GM13976 (cell line): ENCODE results near the gene WASF2.

Source experiments
- DNase-seq: peaks from one replicate; pipeline ENCODE4 v3.0.0; 2012; ENCODE audit warnings: low spot score
- in situ Hi-C: fragments of 300-500 bp; cut with MboI; formaldehyde crosslinking; loops from one replicate; pipeline ENCODE4 v1.12.0; 2022; ENCODE audit warnings: low sequenced_read_pairs, mixed read lengths, inconsistent platforms; ENCODE audit not compliant: unreplicated experiment
- TF ChIP-seq, protein P1 (sequence below): IDR thresholded peaks from 2 replicates; pipeline ENCODE4 v1.5.1; 2012; ENCODE audit warnings: borderline replicate concordance, mild to moderate bottlenecking; ENCODE audit not compliant: insufficient read depth; ENCODE audit errors: extremely low read depth, missing control alignments, control extremely low read depth

WASF2 gene

GRCh38 chr1:27496604-27497155 is 6.7 kb upstream of the WASF2 start:
- in situ Hi-C loops: no loop called here
- DNase-seq: no peak
- TF ChIP-seq, protein P1, sequence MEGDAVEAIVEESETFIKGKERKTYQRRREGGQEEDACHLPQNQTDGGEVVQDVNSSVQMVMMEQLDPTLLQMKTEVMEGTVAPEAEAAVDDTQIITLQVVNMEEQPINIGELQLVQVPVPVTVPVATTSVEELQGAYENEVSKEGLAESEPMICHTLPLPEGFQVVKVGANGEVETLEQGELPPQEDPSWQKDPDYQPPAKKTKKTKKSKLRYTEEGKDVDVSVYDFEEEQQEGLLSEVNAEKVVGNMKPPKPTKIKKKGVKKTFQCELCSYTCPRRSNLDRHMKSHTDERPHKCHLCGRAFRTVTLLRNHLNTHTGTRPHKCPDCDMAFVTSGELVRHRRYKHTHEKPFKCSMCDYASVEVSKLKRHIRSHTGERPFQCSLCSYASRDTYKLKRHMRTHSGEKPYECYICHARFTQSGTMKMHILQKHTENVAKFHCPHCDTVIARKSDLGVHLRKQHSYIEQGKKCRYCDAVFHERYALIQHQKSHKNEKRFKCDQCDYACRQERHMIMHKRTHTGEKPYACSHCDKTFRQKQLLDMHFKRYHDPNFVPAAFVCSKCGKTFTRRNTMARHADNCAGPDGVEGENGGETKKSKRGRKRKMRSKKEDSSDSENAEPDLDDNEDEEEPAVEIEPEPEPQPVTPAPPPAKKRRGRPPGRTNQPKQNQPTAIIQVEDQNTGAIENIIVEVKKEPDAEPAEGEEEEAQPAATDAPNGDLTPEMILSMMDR: no peak

DNA sequence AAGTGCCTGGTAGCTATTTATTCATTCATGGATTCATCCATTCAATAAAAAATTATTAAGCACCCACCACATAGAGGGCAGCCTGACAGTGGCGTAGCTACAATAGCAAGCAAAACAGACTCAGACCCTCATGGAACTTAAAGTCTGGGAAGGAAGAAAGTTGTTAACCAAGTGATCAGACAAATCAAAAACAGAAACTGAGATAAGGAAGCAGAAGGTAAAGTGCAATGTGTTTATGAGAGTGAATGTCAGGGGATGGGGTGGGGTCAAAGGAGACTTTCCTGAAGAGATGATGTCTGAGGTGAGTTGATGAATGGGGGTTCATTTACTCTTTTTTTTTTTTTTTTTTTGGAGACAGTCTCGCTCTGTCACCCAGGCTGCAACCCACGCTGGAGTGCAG is 2.8 kb upstream of the WASF2 start:
- TF ChIP-seq, protein P1: no peak
- in situ Hi-C loops: no loop called here
- DNase-seq: no peak

DNA sequence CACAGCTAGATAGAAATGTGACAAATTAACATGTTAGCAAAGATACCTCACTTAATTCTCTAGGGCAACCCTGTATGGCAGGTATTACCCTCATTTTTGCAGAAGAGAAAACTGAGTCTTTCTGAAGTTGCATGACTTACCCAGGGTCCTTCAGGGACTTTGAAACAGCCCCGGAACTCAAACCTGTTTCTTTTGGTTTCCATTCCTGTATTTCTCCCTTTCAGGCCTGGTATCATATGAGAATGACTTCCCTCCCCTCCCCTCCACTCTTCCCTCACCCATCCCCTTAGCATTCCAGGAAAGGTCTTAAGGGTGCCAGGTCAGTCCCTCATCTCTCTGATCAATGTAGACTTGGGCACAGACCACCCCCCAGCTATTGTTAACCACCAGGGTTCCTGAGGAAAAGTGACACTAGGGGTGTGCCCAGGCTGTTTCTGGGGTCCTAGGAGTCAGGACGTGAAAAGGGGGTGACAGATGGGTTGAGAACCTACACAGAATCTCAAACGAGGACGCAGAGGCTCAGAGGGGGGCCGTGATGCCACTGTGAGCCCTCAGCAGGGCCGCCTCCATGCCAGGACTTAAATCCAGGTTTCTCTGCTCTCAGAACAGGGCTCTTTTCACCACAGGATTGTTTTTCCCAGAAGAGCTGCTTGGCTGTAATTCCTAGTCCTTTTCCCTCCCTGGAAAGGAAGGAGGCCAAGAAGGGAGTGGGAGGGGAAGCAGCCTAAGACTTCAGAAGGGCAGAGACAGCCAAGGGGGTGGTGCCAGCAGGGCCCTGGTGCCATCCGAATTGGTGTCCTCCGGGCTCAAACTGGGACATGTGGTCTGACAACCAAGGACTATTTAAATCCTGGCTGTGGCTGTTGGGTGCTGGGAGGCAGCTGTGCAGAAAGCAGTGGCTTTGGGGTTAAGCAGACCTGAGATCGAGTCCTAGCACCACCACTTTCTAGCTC is 2.1 kb upstream of the WASF2 start:
- in situ Hi-C loops: no loop called here
- TF ChIP-seq, protein P1: no peak
- no peak for DNase-seq

- in situ Hi-C loops: no loop called here
- DNase-seq: no peak
- TF ChIP-seq, protein P1: no peak
Observed at GRCh38 chr1:27489501-27489972, 430 bp downstream of the WASF2 start.

DNA sequence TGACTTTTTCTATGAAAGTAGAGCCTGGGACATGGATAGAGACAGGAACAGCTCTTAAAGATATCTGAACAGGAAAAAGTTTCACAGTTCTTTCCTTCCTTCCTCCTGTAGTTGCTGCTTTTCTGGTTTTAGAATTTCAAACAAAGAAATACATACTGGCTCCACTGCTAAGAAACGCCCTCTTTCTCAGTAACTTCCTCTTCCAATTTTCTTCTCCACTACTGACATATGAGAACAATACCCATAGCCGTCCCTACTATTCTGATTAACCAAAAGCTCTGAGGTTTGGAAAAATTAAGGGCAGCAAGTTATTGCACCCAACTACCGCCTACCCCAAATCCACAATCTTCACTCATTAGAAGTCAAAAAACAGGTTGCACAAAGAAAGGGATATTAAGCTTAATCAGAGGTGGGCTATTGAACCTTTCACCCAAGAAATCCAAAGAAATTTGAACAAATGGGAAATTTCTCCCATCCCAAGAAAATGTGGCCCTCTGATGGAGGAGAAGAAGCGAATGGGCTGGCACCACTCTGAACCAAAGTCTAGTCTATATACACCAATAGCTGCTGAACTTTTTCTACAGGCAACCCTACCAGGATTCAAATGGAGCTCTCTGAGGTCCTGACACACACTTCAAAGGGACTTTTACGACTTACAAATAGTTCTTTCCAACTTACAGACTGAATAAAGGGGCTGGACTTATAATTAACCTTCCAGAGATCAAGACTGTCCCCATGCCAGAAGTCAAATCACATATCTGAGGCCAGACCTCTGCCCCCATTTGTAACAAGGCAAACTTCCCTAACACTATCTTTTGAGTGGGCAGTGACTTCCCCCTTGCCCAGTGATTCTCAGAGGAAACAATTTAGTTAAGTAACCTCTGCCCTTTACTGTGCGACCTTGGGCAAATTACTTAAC is 1.7 kb downstream of the WASF2 start:
- no peak for DNase-seq
- TF ChIP-seq, protein P1: no peak
- in situ Hi-C loops: no loop called here

- in situ Hi-C loops: no loop called here
- no peak for DNase-seq
- TF ChIP-seq, protein P1: no peak
Observed at GRCh38 chr1:27485363-27485762, 4.6 kb downstream of the WASF2 start.
